ENCODE results near the gene LIX1L. TPM values are rescaled to one million over a fixed set of nuclear protein-coding genes. Genes with fewer than 3 reads are reported as not detected.

Gene LIX1L
- total RNA-seq, 2 experiments from 2014 or later, result 38.1 to 39.3 TPM

DNA sequence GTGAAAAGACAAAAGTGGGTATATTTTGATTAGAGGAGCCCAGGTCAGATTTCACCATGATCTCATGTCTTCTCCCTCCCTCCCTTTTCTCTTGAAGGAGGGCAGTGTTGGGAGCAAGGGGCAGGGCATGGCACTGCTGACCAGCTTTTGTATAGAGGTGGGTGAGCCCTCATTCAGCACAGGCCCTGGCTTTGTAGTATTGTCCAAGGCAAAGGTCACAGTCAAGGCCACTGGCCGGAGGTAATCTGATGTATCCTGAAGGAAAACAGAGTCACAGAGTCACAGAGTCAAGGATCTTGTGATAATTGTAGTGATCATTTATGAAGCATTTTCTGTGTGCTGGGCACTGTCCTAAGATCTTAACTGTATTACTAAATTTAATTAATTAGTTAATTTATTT is 59.8 kb downstream of the LIX1L start:
- ChIA-PET CTCF (interaction anchor here (0.5 kb wide), 1 partner anchor 47 kb away, joined by 3 read pairs; no protein-coding TSS in a partner anchor), POLR2A (no interaction called here)

DNA sequence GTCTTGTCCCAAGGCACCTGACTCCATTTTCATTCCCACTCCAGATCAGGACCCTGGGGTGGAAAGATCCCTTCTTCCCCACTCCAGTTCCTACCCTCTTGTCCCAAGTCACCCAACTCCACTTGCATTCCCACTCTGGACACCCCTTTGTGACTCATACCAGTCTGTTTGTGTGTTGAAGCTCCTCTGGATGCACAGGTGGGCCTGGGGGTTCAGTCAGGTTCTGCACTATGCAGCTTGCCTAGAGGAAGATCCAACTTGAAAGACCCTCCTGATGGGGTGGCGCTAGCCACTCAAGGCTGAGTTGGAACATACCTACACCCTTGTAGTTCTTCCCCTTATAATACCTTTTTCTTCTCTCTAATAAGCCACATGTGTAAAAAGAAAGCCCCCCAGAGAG is 62.3 kb downstream of the LIX1L start:
- POLR2A ChIA-PET, result no interaction called here

DNA sequence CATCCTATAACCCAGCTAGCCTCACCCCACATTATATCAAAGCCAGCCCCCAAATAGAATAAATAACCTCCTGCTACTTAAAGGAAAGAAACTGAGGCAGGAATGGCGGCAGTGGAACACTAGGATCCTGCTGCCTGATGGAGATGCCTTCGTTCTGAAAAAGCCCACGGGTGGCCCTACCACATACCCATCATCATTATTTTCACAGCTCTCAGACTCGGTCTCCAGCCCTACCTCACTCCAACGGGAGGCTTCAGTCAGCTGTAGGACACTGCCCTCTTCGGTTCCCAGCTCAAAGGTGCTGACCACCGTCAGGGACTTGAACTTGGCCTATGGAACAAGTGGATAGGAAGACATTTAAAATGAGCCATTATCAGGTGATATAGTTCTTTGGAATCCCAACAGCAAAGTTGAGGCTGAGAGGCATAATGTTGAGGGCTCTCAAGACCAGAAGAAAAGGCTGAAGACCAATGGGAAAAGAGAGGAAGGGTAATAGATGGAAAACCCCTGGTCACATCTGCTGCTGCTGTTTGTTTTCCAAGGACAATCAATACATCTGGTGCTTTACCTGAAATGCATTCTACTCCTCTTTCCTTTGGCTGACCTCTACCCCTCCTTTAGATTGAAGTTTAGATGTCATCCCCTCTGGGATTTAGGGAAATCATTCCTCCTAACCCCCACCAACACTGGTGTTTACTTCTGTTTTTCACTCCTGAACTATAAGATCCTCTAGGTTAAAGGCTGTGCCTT is 64.3 kb downstream of the LIX1L start:
- POLR2A ChIA-PET, result no interaction called here
- CTCF ChIA-PET, result interaction anchor here (0.9 to 2.7 kb wide), 4 partner anchors 14 to 116 kb away, joined by 3 to 13 read pairs (median 3); no protein-coding TSS in a partner anchor

More for the DNA sequence above, 62.3 kb downstream of the LIX1L start:
- CTCF ChIA-PET, result interaction anchor here (0.9 kb wide), 1 partner anchor 21 kb away, joined by 3 read pairs; no protein-coding TSS in a partner anchor

DNA sequence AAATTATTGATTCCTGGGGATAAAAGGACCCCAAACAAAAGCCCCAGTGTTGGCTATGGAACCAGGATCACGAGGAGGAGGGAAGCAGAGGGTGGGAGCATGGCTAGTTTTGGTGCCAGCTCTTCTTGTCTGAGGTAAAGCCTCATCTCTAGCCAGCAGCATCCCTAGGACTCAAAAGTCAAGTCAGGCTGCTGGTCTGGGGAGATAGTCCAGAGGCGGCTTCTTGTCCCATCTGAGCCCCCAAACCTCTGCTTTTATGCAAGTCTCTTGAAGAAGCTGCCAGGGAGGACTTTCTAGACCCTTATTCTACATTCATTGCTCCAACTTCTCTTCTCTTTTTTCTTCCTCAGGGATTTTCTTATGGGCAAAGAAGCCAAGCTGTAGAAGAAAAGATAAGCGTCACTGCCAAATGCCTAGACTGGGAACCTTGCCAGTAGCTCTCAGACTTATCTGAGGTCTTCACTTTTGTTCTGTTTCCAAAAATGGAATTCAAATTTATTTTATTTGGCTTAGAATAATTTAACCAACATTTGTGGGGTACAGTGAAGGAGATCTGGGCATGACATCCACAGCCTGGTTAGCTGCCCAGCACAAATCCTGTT is 65.2 kb downstream of the LIX1L start:
- CTCF ChIA-PET, result interaction anchor here (0.6 to 2.7 kb wide), 9 partner anchors 12 to 118 kb away, joined by 3 to 13 read pairs (median 3); partner anchors contain the start of gene PIAS3
- POLR2A ChIA-PET, result interaction anchor here (0.5 kb wide), 1 partner anchor 34 kb away, joined by 5 read pairs; the partner anchor contains the start of gene PIAS3

DNA sequence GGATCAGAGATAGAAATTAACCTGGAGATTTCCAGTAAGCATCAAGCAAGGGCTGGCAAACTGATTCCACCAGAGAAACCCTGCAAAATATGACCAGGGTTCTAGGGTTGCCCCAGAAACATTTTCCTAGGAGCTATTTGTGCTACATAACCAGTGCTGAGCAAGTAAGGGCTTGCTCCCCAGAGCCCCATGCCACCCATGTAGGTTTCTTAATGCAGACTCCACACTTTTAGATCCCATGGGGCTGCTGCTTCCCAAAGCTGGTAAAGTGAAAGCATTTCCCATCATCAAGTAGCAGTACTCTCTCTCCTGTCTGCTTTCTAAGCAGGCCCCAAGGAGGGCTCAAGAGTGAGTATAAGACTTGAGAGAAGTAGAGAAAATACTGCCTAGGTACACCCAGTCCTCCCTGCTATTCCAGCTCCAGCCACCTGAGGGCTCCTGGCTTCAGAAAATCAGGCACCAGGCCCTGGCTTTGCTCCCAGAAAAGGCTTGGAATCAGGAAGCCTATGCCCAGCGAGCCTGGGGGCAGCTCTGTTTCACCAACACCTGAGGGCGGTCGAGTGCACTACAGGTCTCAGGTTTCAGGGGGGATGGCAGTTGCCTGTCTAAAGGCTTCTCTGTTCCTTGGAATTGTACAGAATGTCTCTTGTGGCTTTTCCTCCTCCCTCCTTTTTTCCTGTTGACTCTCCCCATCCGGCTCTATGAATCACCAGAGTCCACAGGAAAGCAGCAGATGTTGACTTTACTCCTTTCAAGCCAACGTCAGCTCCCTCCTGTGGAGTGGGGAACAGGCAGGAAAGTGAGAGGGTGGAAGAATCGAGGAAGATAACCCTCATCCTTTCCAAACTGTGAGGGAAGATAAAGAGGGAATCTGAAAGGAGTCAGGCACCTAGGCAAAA is 66.0 kb downstream of the LIX1L start:
- ChIA-PET CTCF (interaction anchor here (0.5 to 2.7 kb wide), 13 partner anchors 9 to 119 kb away, joined by 3 to 13 read pairs (median 3); no protein-coding TSS in a partner anchor), POLR2A (interaction anchor here (0.6 kb wide), 1 partner anchor 65 kb away, joined by 7 read pairs; no protein-coding TSS in a partner anchor)

DNA sequence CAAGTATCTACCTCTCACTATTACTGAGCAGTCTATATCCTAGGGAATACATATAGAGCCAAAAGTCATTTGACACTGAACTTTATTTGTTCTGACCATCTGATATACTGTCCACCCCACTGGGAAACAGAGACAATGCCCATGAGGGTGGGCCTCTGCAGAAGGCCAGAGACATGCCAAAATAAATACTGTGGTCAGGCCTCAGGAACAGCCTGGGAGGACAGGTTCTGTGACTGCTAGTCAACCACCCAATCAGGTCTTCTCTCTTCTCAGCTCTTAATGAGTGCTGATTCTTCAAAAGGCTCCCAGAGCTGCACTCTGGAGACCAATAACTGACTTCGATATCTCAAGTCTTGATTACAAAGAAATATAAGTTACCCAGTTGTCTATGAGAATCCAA is 66.7 kb downstream of the LIX1L start:
- CTCF ChIA-PET, result interaction anchor here (0.6 to 2.7 kb wide), 11 partner anchors 10 to 88 kb away, joined by 3 to 13 read pairs (median 3); no protein-coding TSS in a partner anchor
- POLR2A ChIA-PET, result interaction anchor here (0.6 kb wide), 1 partner anchor 64 kb away, joined by 7 read pairs; no protein-coding TSS in a partner anchor

DNA sequence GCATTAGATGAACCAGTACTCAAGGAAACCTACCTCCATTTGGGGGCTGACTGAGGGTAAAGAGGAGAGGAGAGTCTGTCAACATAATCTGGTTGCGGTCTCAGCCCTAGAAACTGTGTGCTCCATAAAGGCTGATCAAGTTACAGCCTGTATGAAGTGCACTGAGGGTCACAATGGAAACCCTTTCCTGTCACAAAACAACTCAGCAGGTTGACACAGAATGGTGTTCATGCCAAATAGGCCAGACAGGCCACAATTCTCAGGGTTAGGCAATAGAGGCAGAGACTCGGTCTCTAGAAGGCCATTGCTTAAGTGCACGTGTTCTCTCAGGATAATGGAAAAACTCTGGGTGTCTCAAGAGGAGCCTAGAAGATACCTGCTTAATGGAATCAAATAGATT is 68.1 kb downstream of the LIX1L start:
- POLR2A ChIA-PET, result no interaction called here
- CTCF ChIA-PET, result interaction anchor here (0.9 to 1.5 kb wide), 2 partner anchors 12 to 25 kb away, joined by 4 to 5 read pairs; no protein-coding TSS in a partner anchor

DNA sequence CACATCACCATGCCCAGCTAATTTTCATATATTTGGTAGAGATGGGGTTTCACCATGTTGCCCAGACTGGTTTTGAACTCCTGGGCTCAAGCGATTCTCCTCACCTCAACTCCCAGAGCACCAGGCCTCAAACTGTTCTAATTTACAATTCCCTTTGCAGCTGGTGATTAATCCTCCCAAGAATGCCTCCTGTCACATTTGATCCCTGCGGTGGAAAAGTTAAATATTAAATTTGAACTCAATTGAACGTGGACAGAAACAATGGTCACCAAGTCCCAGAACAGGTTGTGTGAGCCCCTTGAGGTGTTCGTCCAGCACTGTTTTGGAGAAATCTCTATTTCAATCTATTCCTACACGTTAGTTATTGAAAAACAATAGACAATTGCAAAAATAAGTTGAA is 70.2 kb downstream of the LIX1L start:
- ChIA-PET CTCF (no interaction called here), POLR2A (no interaction called here)

DNA sequence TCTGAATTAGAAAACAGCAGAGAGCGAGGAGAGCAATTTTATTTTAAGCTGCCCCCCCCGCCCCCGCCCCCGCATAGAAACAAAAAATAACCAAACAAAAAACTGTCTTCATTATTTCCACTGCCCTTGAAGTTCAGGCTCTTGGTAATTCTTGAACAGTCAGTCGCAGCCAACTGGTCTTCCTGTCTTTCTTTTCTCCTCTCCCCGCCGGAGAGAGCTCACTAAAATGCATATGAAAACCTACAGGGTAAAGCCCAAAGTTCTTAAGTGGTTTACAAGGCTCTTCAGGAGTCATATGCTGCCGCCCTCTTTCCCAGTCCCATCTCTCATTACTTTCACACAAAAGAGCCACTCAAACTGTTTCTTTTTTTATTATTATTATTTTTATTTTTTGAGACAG is 71.0 kb downstream of the LIX1L start:
- ChIA-PET POLR2A (interaction anchor here (0.8 to 1.0 kb wide), 3 partner anchors 17 to 40 kb away, joined by 3 to 4 read pairs (median 4); no protein-coding TSS in a partner anchor), CTCF (interaction anchor here (1.4 kb wide), 1 partner anchor 16 kb away, joined by 3 read pairs; no protein-coding TSS in a partner anchor)

DNA sequence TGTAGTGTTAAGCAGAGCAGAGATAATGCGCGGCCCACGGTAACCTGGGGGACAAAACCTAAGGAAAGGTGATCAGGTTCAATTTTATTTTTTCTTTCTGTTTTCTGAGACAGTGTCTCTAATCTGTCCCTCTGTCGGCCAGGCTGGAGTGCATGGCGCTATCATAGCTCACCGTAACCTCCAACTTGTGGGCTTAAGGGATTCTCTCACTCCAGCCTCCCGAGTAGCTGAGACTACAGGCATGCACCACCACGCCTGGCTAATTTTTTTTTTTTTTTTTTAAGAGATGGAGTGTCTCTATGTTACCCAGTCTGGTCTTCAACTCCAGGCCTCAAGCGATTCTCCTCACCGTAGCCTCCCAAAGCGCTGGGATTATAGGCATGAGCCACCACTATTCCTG is 71.4 kb downstream of the LIX1L start:
- ChIA-PET CTCF (interaction anchor here (1.4 kb wide), 1 partner anchor 16 kb away, joined by 3 read pairs; no protein-coding TSS in a partner anchor), POLR2A (interaction anchor here (0.8 to 1.0 kb wide), 3 partner anchors 16 to 40 kb away, joined by 3 to 4 read pairs (median 4); no protein-coding TSS in a partner anchor)

DNA sequence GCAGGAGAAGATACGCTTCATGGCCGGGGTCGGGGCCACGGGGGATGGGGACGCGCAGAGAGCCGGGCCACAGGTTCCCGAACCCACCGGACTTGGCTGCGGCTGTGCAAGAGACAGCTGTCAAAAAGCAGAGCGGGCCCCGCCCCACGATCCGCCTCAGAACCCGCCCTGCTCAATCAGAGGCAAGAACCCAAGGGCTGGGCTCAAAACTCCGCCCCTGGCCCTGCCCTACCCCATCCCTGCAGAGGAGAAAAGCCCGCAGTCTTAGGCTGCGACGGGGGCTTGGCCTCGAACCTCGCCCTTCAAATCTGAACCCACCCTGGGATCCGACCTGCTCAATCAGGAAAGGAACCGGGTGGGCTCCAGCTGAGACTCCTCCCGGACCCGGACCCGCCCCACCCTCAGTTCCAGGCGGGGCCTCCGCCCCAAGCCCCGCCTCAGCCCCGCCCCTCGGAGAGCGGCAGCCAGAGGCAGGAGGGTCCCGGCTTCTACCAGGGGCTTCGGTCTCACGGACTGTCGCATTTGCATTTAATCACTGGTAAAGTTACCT is 72.0 kb downstream of the LIX1L start, which contains the start of gene ANKRD35:
ANKRD35 (minus strand) TSS at position 129 of the 550 bp plus-strand sequence; CDS start at position 21, 108 bp downstream.
- ChIA-PET CTCF (interaction anchor here (1.4 to 1.8 kb wide), 2 partner anchors 17 to 40 kb away, joined by 3 to 11 read pairs; partner anchors contain the start of gene NUDT17), POLR2A (interaction anchor here (0.8 to 1.2 kb wide), 3 partner anchors 12 to 39 kb away, joined by 3 to 5 read pairs (median 4); no protein-coding TSS in a partner anchor)

DNA sequence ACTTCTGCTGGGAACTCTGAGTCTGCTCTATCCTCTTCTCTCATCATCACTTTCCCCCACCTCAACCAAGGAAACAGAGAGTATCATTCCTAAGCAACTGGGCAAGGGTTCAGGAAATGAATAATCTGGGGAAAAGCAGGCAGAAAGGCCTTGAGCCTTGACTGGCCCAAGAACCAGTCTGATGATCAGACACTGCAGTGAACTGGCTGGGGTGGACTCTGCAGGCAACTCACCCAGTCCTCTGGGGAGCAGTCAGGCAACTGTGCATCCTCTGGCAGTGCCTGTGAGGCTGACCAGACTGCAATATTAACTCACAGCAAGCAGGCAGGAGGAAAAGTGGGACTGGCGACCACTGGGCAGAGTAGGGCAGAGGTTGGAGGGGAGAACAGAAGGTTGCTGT is 73.1 kb downstream of the LIX1L start:
- ChIA-PET POLR2A (interaction anchor here (1.2 kb wide), 1 partner anchor 11 kb away, joined by 3 read pairs; no protein-coding TSS in a partner anchor), CTCF (interaction anchor here (1.1 to 1.8 kb wide), 2 partner anchors 13 to 39 kb away, joined by 3 to 11 read pairs; partner anchors contain the start of gene NUDT17)

Other genes with a start within 250 kb of the LIX1L start
- gene CD160, start 238.5 kb downstream of the LIX1L start, total RNA-seq, result 10 to 100 TPM; 49.0 to 57.8 TPM
- gene RNF115, start 133.9 kb downstream of the LIX1L start, total RNA-seq, result 10 to 100 TPM; 16.3 to 16.4 TPM
- 10 to 100 TPM; 55.8 to 56.3 TPM for gene POLR3C, start 133.8 kb downstream of the LIX1L start, total RNA-seq
- gene NUDT17, start 112.4 kb downstream of the LIX1L start, total RNA-seq, result 1 to 10 TPM; 2.6 to 2.9 TPM
- 10 to 100 TPM; 17.6 to 17.7 TPM for gene PIAS3, start 98.9 kb downstream of the LIX1L start, total RNA-seq
- gene ANKRD35, start 72.2 kb downstream of the LIX1L start, total RNA-seq, result 1 to 10 TPM in 1 of 2 experiments, under 1 TPM in 1; 0.82 to 1.2 TPM
- 1 to 10 TPM; 2.4 to 2.8 TPM for gene ITGA10, start 48.0 kb downstream of the LIX1L start, total RNA-seq
- gene PEX11B, start 39.3 kb downstream of the LIX1L start, total RNA-seq, result 10 to 100 TPM; 33.6 to 34.0 TPM
- 100 to 1,000 TPM; 375 to 376 TPM for gene RBM8A, start 30.5 kb downstream of the LIX1L start, total RNA-seq
- gene ANKRD34A, start 6.6 kb upstream of the LIX1L start, total RNA-seq, result 10 to 100 TPM in 1 of 2 experiments, 1 to 10 TPM in 1; 10.0 to 13.2 TPM
- 10 to 100 TPM; 18.1 to 21.9 TPM for gene POLR3GL, start 6.7 kb upstream of the LIX1L start, total RNA-seq
- 10 to 100 TPM; 62.1 to 62.8 TPM for gene TXNIP, start 38.6 kb upstream of the LIX1L start, total RNA-seq
- not detected for gene HJV, start 63.7 kb upstream of the LIX1L start, total RNA-seq
- under 1 TPM; 0.80 to 0.82 TPM for gene NBPF10, start 186.8 kb upstream of the LIX1L start, total RNA-seq